ENCODE results near the gene ELP6.

DNA sequence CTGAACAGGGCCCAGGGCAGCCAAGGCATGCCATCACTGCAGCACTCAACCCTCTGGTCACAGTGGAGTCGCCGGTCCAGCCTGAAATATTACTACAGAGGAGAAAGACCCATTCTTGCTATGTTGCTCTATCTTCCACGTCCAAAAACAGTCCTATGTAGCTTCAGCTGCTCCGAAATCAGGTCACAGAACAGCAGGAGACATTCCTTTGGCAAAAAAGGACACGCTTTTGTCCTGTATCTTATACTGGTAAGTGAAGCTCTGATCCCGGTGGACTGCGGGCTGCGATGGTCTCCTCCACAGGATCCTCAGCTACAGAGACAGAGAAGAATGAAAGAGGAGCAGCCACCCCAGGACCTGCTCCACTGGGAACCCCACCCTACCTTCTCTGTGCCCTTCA, 17.6 kb downstream of the ELP6 start:
- no peak for TF ChIP-seq EZH2 (IDR thresholded peaks at IDR 0.05; ENCODE audit: borderline replicate concordance)
- TF ChIP-seq, protein P1, sequence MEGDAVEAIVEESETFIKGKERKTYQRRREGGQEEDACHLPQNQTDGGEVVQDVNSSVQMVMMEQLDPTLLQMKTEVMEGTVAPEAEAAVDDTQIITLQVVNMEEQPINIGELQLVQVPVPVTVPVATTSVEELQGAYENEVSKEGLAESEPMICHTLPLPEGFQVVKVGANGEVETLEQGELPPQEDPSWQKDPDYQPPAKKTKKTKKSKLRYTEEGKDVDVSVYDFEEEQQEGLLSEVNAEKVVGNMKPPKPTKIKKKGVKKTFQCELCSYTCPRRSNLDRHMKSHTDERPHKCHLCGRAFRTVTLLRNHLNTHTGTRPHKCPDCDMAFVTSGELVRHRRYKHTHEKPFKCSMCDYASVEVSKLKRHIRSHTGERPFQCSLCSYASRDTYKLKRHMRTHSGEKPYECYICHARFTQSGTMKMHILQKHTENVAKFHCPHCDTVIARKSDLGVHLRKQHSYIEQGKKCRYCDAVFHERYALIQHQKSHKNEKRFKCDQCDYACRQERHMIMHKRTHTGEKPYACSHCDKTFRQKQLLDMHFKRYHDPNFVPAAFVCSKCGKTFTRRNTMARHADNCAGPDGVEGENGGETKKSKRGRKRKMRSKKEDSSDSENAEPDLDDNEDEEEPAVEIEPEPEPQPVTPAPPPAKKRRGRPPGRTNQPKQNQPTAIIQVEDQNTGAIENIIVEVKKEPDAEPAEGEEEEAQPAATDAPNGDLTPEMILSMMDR (IDR thresholded peaks at IDR 0.05; ENCODE audit: poor library complexity): no peak
- TF ChIP-seq EZH2phosphoT487 (IDR thresholded peaks at IDR 0.05; ENCODE audit: low read depth, severe bottlenecking, unreplicated experiment): no peak
